DND-41 (cell line): ENCODE data around the gene BMP4.

Experiments
- ATAC-seq: fragments of 200-7000 bp; cut with Tn5 transposase; 3 replicates; pipeline ENCODE4 v1.9.1; 2021; ENCODE audit warnings: low read depth; ENCODE audit not compliant: insufficient read depth
- DNase-seq: peaks from one replicate; pipeline ENCODE4 v3.0.0-alpha.2; 2020
- H2AFZ ChIP-seq: 2 replicates; pipeline ENCODE4 v1.6.0; 2012; ENCODE audit warnings: low read depth, low read length
- H3K27ac ChIP-seq: 2 replicates; pipeline ENCODE4 v1.5.1; 2012; ENCODE audit warnings: low read length, inconsistent platforms
- H3K27me3 ChIP-seq: fragments of 200-600 bp; sonication (generic); 2 replicates; pipeline ENCODE4 v1.6.0; 2012; ENCODE audit warnings: low read length, mild to moderate bottlenecking, inconsistent platforms; ENCODE audit not compliant: insufficient read depth, poor library complexity
- H3K36me3 ChIP-seq: 2 replicates; pipeline ENCODE4 v1.5.1; 2012; ENCODE audit warnings: low read length, inconsistent platforms; ENCODE audit not compliant: insufficient read depth
- H3K4me1 ChIP-seq: 2 replicates; pipeline ENCODE4 v1.5.1; 2012; ENCODE audit warnings: mild to moderate bottlenecking, low read length; ENCODE audit not compliant: insufficient read depth
- H3K4me2 ChIP-seq: 2 replicates; pipeline ENCODE4 v1.6.0; 2012; ENCODE audit warnings: mild to moderate bottlenecking, moderate library complexity, low read length, inconsistent platforms; ENCODE audit not compliant: insufficient read depth
- H3K4me3 ChIP-seq, 2 experiments: fragments of 200-600 bp in 1 of 2; shearing (Covaris generic) in 1 of 2; 2 replicates each; pipeline ENCODE4 v1.5.1; 2012 to 2016; ENCODE audit warnings: inconsistent platforms in 2 of 2, low read length in 2 of 2, mild to moderate bottlenecking in 2 of 2, low read depth in 1 of 2, moderate library complexity in 1 of 2
- H3K79me2 ChIP-seq: 2 replicates; pipeline ENCODE4 v1.6.0; 2012; ENCODE audit warnings: low read length, inconsistent platforms; ENCODE audit not compliant: insufficient read depth
- H3K9ac ChIP-seq: 2 replicates; pipeline ENCODE4 v1.6.0; 2012; ENCODE audit warnings: low read depth, mild to moderate bottlenecking, inconsistent platforms, low read length, moderate library complexity
- H3K9me3 ChIP-seq: 2 replicates; pipeline ENCODE4 v1.5.1; 2012; ENCODE audit warnings: low read length, moderate library complexity, mild to moderate bottlenecking, inconsistent platforms; ENCODE audit not compliant: insufficient read depth, severe bottlenecking
- H4K20me1 ChIP-seq: 2 replicates; pipeline ENCODE4 v1.6.0; 2012; ENCODE audit warnings: low read length; ENCODE audit not compliant: insufficient read depth
- EZH2 ChIP-seq: IDR thresholded peaks from 3 replicates; pipeline ENCODE4 v1.6.1; 2012; ENCODE audit warnings: borderline replicate concordance, low read depth, mild to moderate bottlenecking, moderate library complexity, low read length, inconsistent platforms; ENCODE audit not compliant: severe bottlenecking
- TF ChIP-seq, protein P1 (sequence below): IDR thresholded peaks from 2 replicates; pipeline ENCODE4 v1.5.1; 2012; ENCODE audit warnings: borderline replicate concordance, low read length, moderate library complexity, mild to moderate bottlenecking; ENCODE audit not compliant: poor library complexity, severe bottlenecking; ENCODE audit errors: extremely low read depth

BMP4 gene

DNA sequence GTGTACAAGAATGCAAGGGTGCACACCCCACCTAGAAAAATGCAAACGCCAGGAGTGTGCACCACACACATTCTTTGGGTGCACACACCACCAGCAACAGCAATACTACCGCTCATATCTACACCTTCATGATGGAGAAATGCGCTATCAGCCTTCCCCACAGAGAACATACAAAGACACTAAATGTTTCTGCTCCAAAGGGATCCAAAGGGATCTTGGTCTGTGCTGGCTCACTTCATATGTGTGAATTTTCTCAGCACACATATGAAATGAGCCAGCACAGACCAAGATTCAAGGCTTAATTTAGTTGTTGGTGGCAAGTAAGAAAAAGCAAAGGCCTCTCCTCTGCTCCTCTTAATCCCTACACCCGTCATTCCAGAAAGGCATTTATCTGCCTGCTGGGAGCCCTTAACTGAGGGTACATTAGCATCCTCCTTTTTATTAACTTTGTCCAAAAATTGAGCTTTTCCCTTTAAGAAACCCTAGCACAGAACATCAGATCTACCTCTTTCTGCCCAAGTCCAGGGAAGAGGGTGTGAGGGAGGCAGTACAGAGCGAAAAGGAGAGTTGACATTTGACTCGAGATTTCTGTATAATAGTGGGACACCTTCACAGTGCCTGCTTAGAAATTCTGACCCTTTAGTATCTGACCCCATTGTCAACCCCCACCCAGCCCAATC lies 8.3 kb downstream of the BMP4 start:
- TF ChIP-seq EZH2: no peak
- TF ChIP-seq, protein P1, sequence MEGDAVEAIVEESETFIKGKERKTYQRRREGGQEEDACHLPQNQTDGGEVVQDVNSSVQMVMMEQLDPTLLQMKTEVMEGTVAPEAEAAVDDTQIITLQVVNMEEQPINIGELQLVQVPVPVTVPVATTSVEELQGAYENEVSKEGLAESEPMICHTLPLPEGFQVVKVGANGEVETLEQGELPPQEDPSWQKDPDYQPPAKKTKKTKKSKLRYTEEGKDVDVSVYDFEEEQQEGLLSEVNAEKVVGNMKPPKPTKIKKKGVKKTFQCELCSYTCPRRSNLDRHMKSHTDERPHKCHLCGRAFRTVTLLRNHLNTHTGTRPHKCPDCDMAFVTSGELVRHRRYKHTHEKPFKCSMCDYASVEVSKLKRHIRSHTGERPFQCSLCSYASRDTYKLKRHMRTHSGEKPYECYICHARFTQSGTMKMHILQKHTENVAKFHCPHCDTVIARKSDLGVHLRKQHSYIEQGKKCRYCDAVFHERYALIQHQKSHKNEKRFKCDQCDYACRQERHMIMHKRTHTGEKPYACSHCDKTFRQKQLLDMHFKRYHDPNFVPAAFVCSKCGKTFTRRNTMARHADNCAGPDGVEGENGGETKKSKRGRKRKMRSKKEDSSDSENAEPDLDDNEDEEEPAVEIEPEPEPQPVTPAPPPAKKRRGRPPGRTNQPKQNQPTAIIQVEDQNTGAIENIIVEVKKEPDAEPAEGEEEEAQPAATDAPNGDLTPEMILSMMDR: no peak

DNA sequence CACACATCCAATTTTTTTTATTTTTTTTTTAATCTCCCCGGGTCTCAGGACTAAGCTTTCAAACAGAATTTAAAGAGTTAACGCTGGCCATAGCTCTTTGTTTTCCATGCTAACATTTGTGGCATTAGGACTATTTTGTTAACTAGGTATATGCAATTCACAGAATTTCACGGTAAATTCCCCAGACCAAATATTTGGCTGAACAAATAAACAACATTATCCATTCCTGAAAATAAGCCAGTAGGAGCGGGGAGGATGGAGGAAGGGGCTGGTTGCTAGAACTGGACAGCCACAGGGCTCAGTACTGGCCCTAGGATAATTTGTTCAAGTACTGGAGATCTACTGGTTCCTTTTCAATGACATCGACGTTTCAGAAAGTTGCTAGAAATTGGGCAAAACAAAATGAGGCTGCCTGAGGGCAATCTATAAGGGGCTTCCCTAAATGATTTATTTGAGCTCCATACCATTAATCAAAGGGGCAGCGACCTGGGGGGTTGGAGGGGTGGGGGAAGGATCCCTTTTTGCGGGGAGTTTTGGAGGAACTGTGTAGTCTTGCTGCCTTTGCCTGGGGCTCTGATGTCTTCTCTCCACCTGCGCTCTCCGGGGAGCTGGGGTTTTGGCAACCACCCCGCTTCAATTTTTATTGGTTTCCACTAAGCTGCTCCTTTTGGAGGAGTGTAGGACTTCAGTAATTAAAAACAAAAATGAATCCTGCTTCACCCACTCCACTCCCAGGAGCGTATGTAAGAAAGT lies 9.0 kb downstream of the BMP4 start:
- no peak overlapping the region for H3K27ac ChIP-seq
- peaks cover 8% of the 10 kb centered on the region for H3K4me1 ChIP-seq
- H3K4me2 ChIP-seq: no peak overlapping the region
- no peak for TF ChIP-seq EZH2
- TF ChIP-seq, protein P1: no peak
- no peak overlapping the region for H3K4me3 ChIP-seq
- H3K9ac ChIP-seq: no peak overlapping the region
- H3K9me3 ChIP-seq: no peaks in the 10 kb centered on the region
- no peak overlapping the region for H2AFZ ChIP-seq
- DNase-seq (no peak), ATAC-seq (no peak)
- no peaks in the 10 kb centered on the region for H3K36me3 ChIP-seq
- no peaks in the 10 kb centered on the region for H3K79me2 ChIP-seq
- H4K20me1 ChIP-seq: no peaks in the 10 kb centered on the region
- no peaks in the 10 kb centered on the region for H3K27me3 ChIP-seq

More for the DNA sequence above, 8.3 kb downstream of the BMP4 start:
- H3K79me2 ChIP-seq: no peaks in the 10 kb centered on the region
- no peaks in the 10 kb centered on the region for H3K27me3 ChIP-seq
- no peaks in the 10 kb centered on the region for H3K9me3 ChIP-seq
- H3K4me3 ChIP-seq: no peak overlapping the region
- H2AFZ ChIP-seq: no peak overlapping the region
- no peak overlapping the region for H3K27ac ChIP-seq
- H3K36me3 ChIP-seq: no peaks in the 10 kb centered on the region
- H3K4me1 ChIP-seq: peaks cover 10% of the 10 kb centered on the region
- ATAC-seq (no peak), DNase-seq (no peak)
- H3K4me2 ChIP-seq: no peak overlapping the region
- no peaks in the 10 kb centered on the region for H4K20me1 ChIP-seq
- no peak overlapping the region for H3K9ac ChIP-seq

DNA sequence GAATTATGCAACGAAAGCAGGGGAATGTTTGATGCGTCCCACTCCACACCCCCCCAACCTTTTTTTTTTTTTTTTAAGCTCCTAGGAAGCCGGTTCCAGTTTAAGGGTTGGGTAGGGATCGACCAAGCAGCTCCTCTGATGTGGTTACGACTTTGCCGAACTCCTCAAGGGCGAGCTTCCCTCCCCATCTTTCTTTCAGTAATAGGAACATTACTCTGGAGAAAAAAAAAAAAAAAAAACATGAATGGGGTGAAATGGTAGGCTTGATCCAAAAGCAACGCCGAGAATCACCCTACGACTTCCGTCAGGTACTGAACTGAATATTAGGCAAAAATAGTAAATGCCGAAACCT lies 9.6 kb downstream of the BMP4 start:
- Histone ChIP-seq H4K20me1 (no peaks in the 10 kb centered on the region), H3K9ac (no peak overlapping the region), H3K4me1 (peaks cover 2% of the 10 kb centered on the region), H3K4me3 (no peak overlapping the region), H3K4me2 (no peak overlapping the region), H2AFZ (no peak overlapping the region), H3K9me3 (no peaks in the 10 kb centered on the region), H3K27me3 (no peaks in the 10 kb centered on the region), H3K27ac (no peak overlapping the region), H3K79me2 (no peaks in the 10 kb centered on the region), H3K36me3 (no peaks in the 10 kb centered on the region)
- ATAC-seq (no peak), DNase-seq (no peak)
- no peak for TF ChIP-seq EZH2
- TF ChIP-seq, protein P1: no peak
